CD14-positive monocyte (primary cell): ENCODE measurements around the gene TATDN2. TPM values are rescaled to one million over a fixed set of nuclear protein-coding genes. Genes with fewer than 3 reads are reported as not detected.
A peak's percentile ranks its signal among the peaks of the same experiment; 100 is the strongest.

Experiments
- DNase-seq, 3 donors: peaks; one replicate each; pipeline ENCODE4 v3.0.0-alpha.2; 2011 to 2022
- H2AFZ ChIP-seq: 2 replicates; pipeline ENCODE4 v1.6.0; 2012; ENCODE audit warnings: mild to moderate bottlenecking, low read depth, low read length, inconsistent platforms; ENCODE audit not compliant: insufficient read depth, poor library complexity, severe bottlenecking
- H3K27ac ChIP-seq, 2 donors: 1 replicate in 1 of 2; 2 replicates in 1 of 2; pipeline ENCODE4 v1.5.1; 2012 to 2013; ENCODE audit warnings: low read length in 2 of 2, control low read depth in 1 of 2, inconsistent platforms in 1 of 2, low read depth in 1 of 2, mild to moderate bottlenecking in 1 of 2
- H3K27me3 ChIP-seq, 2 donors: one replicate each; pipeline versions ENCODE4 v1.6.0 to v1.6.1; 2011 to 2013; ENCODE audit warnings: low read length in 2 of 2; ENCODE audit not compliant: control insufficient read depth in 2 of 2, insufficient read depth in 2 of 2
- H3K36me3 ChIP-seq, 2 donors: replicated peaks in 1 of 2; 1 replicate in 1 of 2; 2 replicates in 1 of 2; pipeline versions ENCODE4 v1.5.1 to v1.6.1; 2012 to 2013; ENCODE audit warnings: low read length in 2 of 2, control low read depth in 1 of 2, inconsistent platforms in 1 of 2, mild to moderate bottlenecking in 1 of 2; ENCODE audit not compliant: insufficient read depth in 2 of 2, control insufficient read depth in 1 of 2
- H3K4me1 ChIP-seq, 2 donors: 1 replicate in 1 of 2; 2 replicates in 1 of 2; pipeline versions ENCODE4 v1.5.1 to v1.6.1; 2012 to 2013; ENCODE audit warnings: low read length in 2 of 2, control low read depth in 1 of 2, inconsistent platforms in 1 of 2, mild to moderate bottlenecking in 1 of 2, moderate library complexity in 1 of 2; ENCODE audit not compliant: insufficient read depth in 2 of 2, control insufficient read depth in 1 of 2
- H3K4me2 ChIP-seq: replicated peaks from 2 replicates; pipeline ENCODE3; 2012; ENCODE audit warnings: low read length, moderate library complexity, mild to moderate bottlenecking; ENCODE audit not compliant: poor library complexity, severe bottlenecking; ENCODE audit errors: extremely low read depth
- H3K4me3 ChIP-seq, 3 experiments: fragments of 200-600 bp in 1 of 3; sonication (generic) in 1 of 3; replicated peaks in 1 of 3; 1 replicate in 2 of 3; 2 replicates in 1 of 3; pipeline ENCODE4 v1.5.1; 2011 to 2013; ENCODE audit warnings: low read length in 3 of 3, mild to moderate bottlenecking in 3 of 3, control low read depth in 2 of 3, low read depth in 2 of 3, inconsistent platforms in 1 of 3, moderate library complexity in 1 of 3
- H3K79me2 ChIP-seq: 2 replicates; pipeline ENCODE4 v1.6.0; 2012; ENCODE audit warnings: mild to moderate bottlenecking, control low read depth, inconsistent platforms, low read length, moderate library complexity; ENCODE audit not compliant: insufficient read depth
- H3K9ac ChIP-seq: 2 replicates; pipeline ENCODE4 v1.6.0; 2017; ENCODE audit warnings: low read length, mild to moderate bottlenecking; ENCODE audit not compliant: insufficient read depth, poor library complexity, severe bottlenecking
- H3K9me3 ChIP-seq, 2 donors: replicated peaks in 1 of 2; 1 replicate in 1 of 2; 2 replicates in 1 of 2; pipeline versions ENCODE4 v1.5.1 to v1.6.1; 2012 to 2013; ENCODE audit warnings: low read length in 2 of 2, control low read depth in 1 of 2; ENCODE audit not compliant: control insufficient read depth in 1 of 2, insufficient read depth in 1 of 2
- H4K20me1 ChIP-seq: 2 replicates; pipeline ENCODE4 v1.6.0; 2012; ENCODE audit warnings: mild to moderate bottlenecking, low read length, control low read depth, moderate library complexity; ENCODE audit not compliant: insufficient read depth
- H3K27ac Mint-ChIP-seq, 7 donors: one replicate each; pipeline ENCODE4 v1.8.0; 2020; ENCODE audit warnings: mild to moderate bottlenecking in 7 of 7, mixed read lengths in 7 of 7, moderate library complexity in 6 of 7, inconsistent platforms in 2 of 7
- H3K27me3 Mint-ChIP-seq, 3 donors: one replicate each; pipeline ENCODE4 v1.8.0; 2021 to 2022; ENCODE audit warnings: low read depth in 3 of 3, mild to moderate bottlenecking in 3 of 3, mixed read lengths in 3 of 3, moderate library complexity in 3 of 3, inconsistent platforms in 1 of 3
- H3K36me3 Mint-ChIP-seq, 2 donors: one replicate each; pipeline ENCODE4 v1.8.0; 2020; ENCODE audit warnings: mixed read lengths in 2 of 2, inconsistent platforms in 1 of 2, mild to moderate bottlenecking in 1 of 2
- H3K4me1 Mint-ChIP-seq: one replicate; pipeline ENCODE4 v1.8.0; 2020; ENCODE audit warnings: mild to moderate bottlenecking, mixed read lengths
- H3K4me3 Mint-ChIP-seq, 2 donors: one replicate each; pipeline ENCODE4 v1.8.0; 2020; ENCODE audit warnings: mild to moderate bottlenecking in 2 of 2, mixed read lengths in 2 of 2, moderate library complexity in 1 of 2
- H3K9me3 Mint-ChIP-seq, 7 donors: one replicate each; pipeline ENCODE4 v1.8.0; 2020 to 2022; ENCODE audit warnings: mixed read lengths in 7 of 7, mild to moderate bottlenecking in 6 of 7, moderate library complexity in 6 of 7, inconsistent platforms in 2 of 7
- CTCF ChIP-seq: fragments of 200-600 bp; IDR thresholded peaks from one replicate; pipeline ENCODE4 v1.8.0; 2022; ENCODE audit warnings: antibody characterized with exemption, mild to moderate bottlenecking
- WGBS: methylation state at CpG from one replicate; pipeline ENCODE4 v1.1.5; 2013; ENCODE audit warnings: missing lambda C conversion rate; ENCODE audit not compliant: insufficient coverage; 5-methylcytosine and 5-hydroxymethylcytosine counted together
- intact Hi-C, 2 donors: fragments of 100-400 bp; cut with micrococcal nuclease; formaldehyde crosslinking; loops; one replicate each; pipeline versions ENCODE4 v1.15.0 to v1.15.1; 2023
- polyA plus RNA-seq, 3 donors: library from polyadenylated mRNA; depleted of rRNA in 1 of 3; unstranded in 2 of 3; stranded (reverse) in 1 of 3; fragments of 300-500 nt in 2 of 3; fragments of >200 nt in 1 of 3; fragmentation: Illumina TruSeq in 2 of 3; gene quantifications; 1 replicate in 2 of 3; 2 replicates in 1 of 3; pipeline ENCODE4 v1.2.3, GENCODE V29; 2012 to 2021

The TATDN2 gene
- polyA plus RNA-seq, 3 donors: 6.0 to 27.1 (median 6.0) TPM

- peak overlapping the region in 1 of 7 donors; percentile 57 for H3K27ac Mint-ChIP-seq
- no peaks in the 10 kb centered on the region for H3K79me2 ChIP-seq
- no CpG with 5 or more reads among the region's 5 CpGs for WGBS
- intact Hi-C loops: no loop called here
- H3K27ac ChIP-seq: peak overlapping the region in 1 of 2 donors; percentile 26
- no peaks in the 10 kb centered on the region for H3K9me3 Mint-ChIP-seq
- H3K4me3 Mint-ChIP-seq: no peak overlapping the region
- H3K36me3 ChIP-seq: peaks cover 45 to 79% of the 10 kb centered on the region in 2 donors
- H3K4me1 ChIP-seq: peaks cover 0 to 5% of the 10 kb centered on the region in 2 donors
- H3K36me3 Mint-ChIP-seq: peaks cover 71 to 73% of the 10 kb centered on the region in 2 donors
- H2AFZ ChIP-seq: no peak overlapping the region
- H4K20me1 ChIP-seq: no peaks in the 10 kb centered on the region
- H3K9me3 ChIP-seq: no peaks in the 10 kb centered on the region
- peaks cover 8% of the 10 kb centered on the region for H3K4me1 Mint-ChIP-seq
- DNase-seq: no peak
- H3K4me3 ChIP-seq: no peak overlapping the region
- H3K9ac ChIP-seq: no peak overlapping the region
- no peak for TF ChIP-seq CTCF
- H3K27me3 Mint-ChIP-seq: no peaks in the 10 kb centered on the region
- H3K4me2 ChIP-seq: no peak overlapping the region
- no peaks in the 10 kb centered on the region for H3K27me3 ChIP-seq
Measured at GRCh38 chr3:10286133-10286524, 37.9 kb downstream of the TATDN2 start.

DNA sequence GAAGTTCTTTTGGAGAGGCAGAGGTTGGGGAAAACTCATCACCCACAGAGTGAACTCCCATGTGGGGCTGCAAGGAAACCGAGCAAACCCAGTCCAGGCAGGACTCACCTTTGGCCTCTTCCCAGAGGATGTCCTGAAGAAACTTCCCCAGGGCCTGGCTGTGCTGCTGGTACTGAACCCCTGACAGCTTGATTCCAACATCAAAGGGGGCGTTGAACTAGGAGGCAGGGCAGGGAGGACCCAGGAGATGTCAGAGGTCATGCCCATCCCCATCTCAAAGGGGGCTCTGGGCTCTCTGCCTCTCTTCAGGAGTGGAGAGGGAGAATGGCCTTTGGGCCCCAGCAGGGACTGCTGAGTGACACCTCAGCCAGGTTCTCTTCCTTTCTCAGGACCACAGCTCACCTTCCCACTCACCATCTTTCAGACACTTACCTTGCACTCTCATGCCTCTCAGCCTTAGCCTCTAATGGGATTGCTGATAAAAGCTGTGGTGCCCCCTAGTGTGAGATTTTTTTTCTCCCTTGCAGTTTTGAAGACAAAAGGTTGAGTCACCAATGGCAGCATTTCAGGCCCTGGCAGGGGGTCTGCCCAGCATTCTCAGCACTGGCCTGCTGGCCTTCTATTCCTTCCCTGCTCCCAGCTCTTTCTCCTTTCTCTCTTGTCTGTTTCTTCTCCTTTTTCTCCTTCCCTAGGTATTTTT lies 38.5 kb downstream of the TATDN2 start:
- Mint-ChIP-seq H3K9me3 (no peaks in the 10 kb centered on the region), H3K27ac (peak overlapping the region in 4 of 7 donors; percentile 31 to 51 (median 39)), H3K27me3 (no peaks in the 10 kb centered on the region), H3K4me3 (no peak overlapping the region), H3K36me3 (peaks cover 69 to 76% of the 10 kb centered on the region in 2 donors), H3K4me1 (peaks cover 14% of the 10 kb centered on the region)
- Histone ChIP-seq H3K27ac (peak overlapping the region in 1 of 2 donors; percentile 47), H3K27me3 (no peaks in the 10 kb centered on the region), H3K9me3 (no peaks in the 10 kb centered on the region), H4K20me1 (no peaks in the 10 kb centered on the region), H3K4me2 (no peak overlapping the region), H3K4me1 (peaks cover 5 to 11% of the 10 kb centered on the region in 2 donors), H3K4me3 (no peak overlapping the region), H3K36me3 (peaks cover 44 to 73% of the 10 kb centered on the region in 2 donors), H2AFZ (no peak overlapping the region), H3K9ac (no peak overlapping the region), H3K79me2 (no peaks in the 10 kb centered on the region)
- intact Hi-C loops: no loop called here
- peak in 2 of 3 donors; percentile 27 to 53 for DNase-seq
- no peak for TF ChIP-seq CTCF
- WGBS: no CpG with 5 or more reads among the region's 2 CpGs
